ENCODE measurements around the gene PCAT6.

GRCh38 chr1:202834771-202835547 lies 24.2 kb downstream of the PCAT6 start:
- TF ChIP-seq REST (IDR thresholded peaks at IDR 0.05; ENCODE audit: insufficient replicate concordance, low read depth): no peak
- no peak for TF ChIP-seq CTCF (IDR thresholded peaks at IDR 0.05; ENCODE audit: insufficient read depth, low read length)
- no peak for TF ChIP-seq SPI1 (IDR thresholded peaks at IDR 0.05; ENCODE audit: borderline replicate concordance, low read depth)

Measured in HL-60 (cell line).